SK-N-SH (cell line): ENCODE results near the gene PARK7.

Experiments
- CHD2 ChIP-seq: fragments of 150-350 bp; IDR thresholded peaks from 2 replicates; pipeline ENCODE4 v1.6.1; 2018; ENCODE audit warnings: low read length; ENCODE audit not compliant: partially characterized antibody
- CTCF ChIP-seq: fragments of 200-600 bp; sonication (generic); IDR thresholded peaks from 2 replicates; pipeline ENCODE4 v1.6.1; 2017; ENCODE audit warnings: antibody characterized with exemption, mild to moderate bottlenecking, moderate library complexity
- EP300 ChIP-seq, 2 experiments: IDR thresholded peaks; 2 replicates each; pipeline versions ENCODE4 v1.4.0 to v1.6.1; 2012; ENCODE audit warnings: borderline replicate concordance in 1 of 2, low read depth in 1 of 2, low read length in 1 of 2
- GABPA ChIP-seq: IDR thresholded peaks from 2 replicates; pipeline ENCODE4 v1.4.0; 2012; ENCODE audit warnings: low read depth, mild to moderate bottlenecking
- MAX ChIP-seq: IDR thresholded peaks from 2 replicates; pipeline ENCODE4 v1.4.0; 2012; ENCODE audit warnings: low read depth
- MXI1 ChIP-seq: IDR thresholded peaks from 2 replicates; pipeline ENCODE4 v1.6.1; 2012; ENCODE audit warnings: mild to moderate bottlenecking, low read depth, low read length, improper control_type of control experiment
- POLR2AphosphoS5 ChIP-seq: IDR thresholded peaks from 2 replicates; pipeline ENCODE4 v1.6.1; 2012; ENCODE audit warnings: low read depth, low read length
- RCOR1 ChIP-seq: fragments of 150-350 bp; IDR thresholded peaks from 2 replicates; pipeline ENCODE4 v1.6.1; 2017; ENCODE audit warnings: antibody characterized with exemption, low read length
- RFX5 ChIP-seq: IDR thresholded peaks from 2 replicates; pipeline ENCODE4 v1.6.1; 2012; ENCODE audit warnings: mild to moderate bottlenecking, improper control_type of control experiment, low read length
- RXRA ChIP-seq: IDR thresholded peaks from 2 replicates; pipeline ENCODE4 v1.4.0; 2012; ENCODE audit warnings: low read depth, mild to moderate bottlenecking, borderline replicate concordance
- TAF1 ChIP-seq: IDR thresholded peaks from 2 replicates; pipeline ENCODE4 v1.6.1; 2012; ENCODE audit warnings: low read depth, mild to moderate bottlenecking, low read length, moderate library complexity, borderline replicate concordance
- TEAD4 ChIP-seq: IDR thresholded peaks from 2 replicates; pipeline ENCODE4 v1.4.0; 2012; ENCODE audit warnings: mild to moderate bottlenecking, borderline replicate concordance; ENCODE audit not compliant: insufficient read depth
- USF2 ChIP-seq: fragments of 150-350 bp; IDR thresholded peaks from 2 replicates; pipeline ENCODE4 v1.6.1; 2017; ENCODE audit warnings: antibody characterized with exemption, low read length, low read depth, borderline replicate concordance
- ZBTB33 ChIP-seq: IDR thresholded peaks from 2 replicates; pipeline ENCODE4 v1.4.0; 2012; ENCODE audit warnings: low read depth, borderline replicate concordance

- peak; percentile 40 for TF ChIP-seq CTCF
- no peak; a peak in 1 of 4 replicates for TF ChIP-seq EP300 (IDR thresholded peaks at IDR 0.05; ENCODE audit: borderline replicate concordance in 1 of 2, low read depth in 1 of 2, low read length in 1 of 2)
- peak; percentile 97 for TF ChIP-seq TAF1
- TF ChIP-seq TEAD4: no peak
- TF ChIP-seq POLR2AphosphoS5: peak; percentile 99
- peak; percentile 64 for TF ChIP-seq MAX
- no peak for TF ChIP-seq RCOR1
- TF ChIP-seq GABPA: peak; percentile 76
- no peak for TF ChIP-seq USF2
- TF ChIP-seq MXI1: peak; percentile 86
- TF ChIP-seq RFX5: no peak
- TF ChIP-seq ZBTB33: no peak
- no peak for TF ChIP-seq RXRA
- TF ChIP-seq CHD2: no peak
These were observed at the start of gene PARK7 for GRCh38 chr1:7961216-7962013.
